Measurements from ENCODE around the gene TBK1.

The TBK1 gene

GRCh38 chr12:64452559-64453329 is 824 bp downstream of the TBK1 start:
- DNase-seq = peak; percentile 88

GRCh38 chr12:64455506-64455905 is 3.6 kb downstream of the TBK1 start:
- DNase-seq = no peak

GRCh38 chr12:64456119-64456518 is 4.2 kb downstream of the TBK1 start:
- no peak for DNase-seq

- DNase-seq = no peak
These were observed 5.1 kb downstream of the TBK1 start for GRCh38 chr12:64457032-64457431.

- no peak for DNase-seq
These were observed 5.5 kb downstream of the TBK1 start for GRCh38 chr12:64457466-64457865.

- no peak for DNase-seq
These were observed 6.0 kb downstream of the TBK1 start for GRCh38 chr12:64457923-64458322.

- DNase-seq = peak; percentile 38
These were observed 7.5 kb downstream of the TBK1 start for GRCh38 chr12:64459394-64459891.

- peak; percentile 79 for DNase-seq
These were observed 9.9 kb downstream of the TBK1 start for GRCh38 chr12:64461634-64462414.

- DNase-seq = no peak
These were observed 14.3 kb downstream of the TBK1 start for GRCh38 chr12:64466178-64466577.

GRCh38 chr12:64468966-64469365 is 17.0 kb downstream of the TBK1 start:
- DNase-seq = no peak

GRCh38 chr12:64469455-64470142 is 17.7 kb downstream of the TBK1 start:
- no peak for DNase-seq

GRCh38 chr12:64470495-64470894 is 18.6 kb downstream of the TBK1 start:
- no peak for DNase-seq

GRCh38 chr12:64473176-64473575 is 21.3 kb downstream of the TBK1 start:
- no peak for DNase-seq

- DNase-seq = no peak
These were observed 23.6 kb downstream of the TBK1 start for GRCh38 chr12:64475518-64475917.

GRCh38 chr12:64476844-64477243 is 24.9 kb downstream of the TBK1 start:
- no peak for DNase-seq

- DNase-seq = no peak
These were observed 26.7 kb downstream of the TBK1 start for GRCh38 chr12:64478661-64479060.

GRCh38 chr12:64480148-64480547 is 28.2 kb downstream of the TBK1 start:
- DNase-seq = peak; percentile 78

- DNase-seq = no peak
These were observed 34.7 kb downstream of the TBK1 start for GRCh38 chr12:64486657-64487056.

- DNase-seq = no peak
These were observed 39.8 kb downstream of the TBK1 start for GRCh38 chr12:64491718-64492117.

- DNase-seq = no peak
These were observed 41.6 kb downstream of the TBK1 start for GRCh38 chr12:64493513-64493912.

- DNase-seq = no peak
These were observed 43.2 kb downstream of the TBK1 start for GRCh38 chr12:64494998-64495729.

GRCh38 chr12:64496839-64497400 is 45.0 kb downstream of the TBK1 start:
- no peak for DNase-seq

Measured in HCEC 1CT (cell line).